Gastroesophageal sphincter (tissue), 3 donors: Measurements from ENCODE around the gene TET2.

Source experiments
- CTCF ChIP-seq, 4 experiments: fragments of 200-600 bp in 2 of 4; fragments of 450-650 bp in 2 of 4; sonication (generic) in 1 of 4; IDR thresholded peaks; one replicate each; pipeline ENCODE4 v1.5.1; 2017 to 2019; ENCODE audit warnings: antibody characterized with exemption in 4 of 4, mild to moderate bottlenecking in 2 of 4, moderate library complexity in 2 of 4
- EP300 ChIP-seq: sonication (generic); formaldehyde crosslinking; IDR thresholded peaks from one replicate; pipeline ENCODE4 v1.6.1; 2017; ENCODE audit warnings: antibody characterized with exemption, mild to moderate bottlenecking
- POLR2A ChIP-seq, 2 donors: fragments of 450-650 bp; IDR thresholded peaks; one replicate each; pipeline ENCODE4 v1.6.1; 2017; ENCODE audit warnings: antibody characterized with exemption in 2 of 2, mild to moderate bottlenecking in 2 of 2, moderate library complexity in 1 of 2

- TF ChIP-seq POLR2A (IDR thresholded peaks at IDR 0.05) (no peak), CTCF (IDR thresholded peaks at IDR 0.05) (no peak), EP300 (no peak)
These were observed 94.8 kb downstream of the TET2 start for GRCh38 chr4:105241451-105241850.
